KMS-11 (cell line): ENCODE data around the gene SLC35B1.

Experiments
- H2AFZ ChIP-seq: fragments of 200-600 bp; sonication (generic); 2 replicates; pipeline ENCODE4 v1.6.1; 2016; ENCODE audit warnings: antibody characterized with exemption, mixed run types, low read depth
- H3K27ac ChIP-seq: fragments of 200-600 bp; sonication (generic); 2 replicates; pipeline ENCODE4 v1.6.1; 2016; ENCODE audit warnings: mild to moderate bottlenecking, mixed run types
- H3K27me3 ChIP-seq: fragments of 200-600 bp; sonication (generic); 2 replicates; pipeline ENCODE4 v1.6.1; 2017; ENCODE audit warnings: mild to moderate bottlenecking, low read depth, mixed run types, moderate library complexity; ENCODE audit not compliant: insufficient read depth
- H3K36me3 ChIP-seq: fragments of 200-600 bp; sonication (generic); 2 replicates; pipeline ENCODE4 v1.6.1; 2017; ENCODE audit warnings: mild to moderate bottlenecking, mixed run types; ENCODE audit not compliant: insufficient read depth
- H3K4me1 ChIP-seq: fragments of 200-600 bp; sonication (generic); 2 replicates; pipeline ENCODE4 v1.6.1; 2016; ENCODE audit warnings: mild to moderate bottlenecking, low read depth, mixed run types; ENCODE audit not compliant: poor library complexity, severe bottlenecking
- H3K4me2 ChIP-seq: fragments of 200-600 bp; sonication (generic); 2 replicates; pipeline ENCODE4 v1.7.0; 2016; ENCODE audit warnings: mild to moderate bottlenecking, mixed run types
- H3K4me3 ChIP-seq: fragments of 200-600 bp; sonication (generic); IDR thresholded peaks from 2 replicates; pipeline ENCODE4 v1.6.1; 2017; ENCODE audit warnings: low read depth, low read length, mixed read lengths; ENCODE audit not compliant: insufficient read depth
- H3K79me2 ChIP-seq: fragments of 200-600 bp; sonication (generic); 2 replicates; pipeline ENCODE4 v1.6.1; 2016; ENCODE audit warnings: low read depth, mixed run types; ENCODE audit not compliant: insufficient read depth
- H3K9ac ChIP-seq: fragments of 200-600 bp; sonication (generic); 2 replicates; pipeline ENCODE4 v1.6.1; 2016; ENCODE audit warnings: mild to moderate bottlenecking, mixed run types
- H4K20me1 ChIP-seq: fragments of 200-600 bp; sonication (generic); 2 replicates; pipeline ENCODE4 v1.6.1; 2016; ENCODE audit warnings: mild to moderate bottlenecking, mixed run types; ENCODE audit not compliant: insufficient read depth
- TF ChIP-seq, protein P1 (sequence below): fragments of 200-600 bp; sonication (generic); conservative IDR thresholded peaks from 2 replicates; pipeline ENCODE4 v1.6.1; 2017; ENCODE audit warnings: low read depth, mild to moderate bottlenecking, antibody characterized with exemption, low read length, moderate library complexity, mixed read lengths

The SLC35B1 gene

DNA sequence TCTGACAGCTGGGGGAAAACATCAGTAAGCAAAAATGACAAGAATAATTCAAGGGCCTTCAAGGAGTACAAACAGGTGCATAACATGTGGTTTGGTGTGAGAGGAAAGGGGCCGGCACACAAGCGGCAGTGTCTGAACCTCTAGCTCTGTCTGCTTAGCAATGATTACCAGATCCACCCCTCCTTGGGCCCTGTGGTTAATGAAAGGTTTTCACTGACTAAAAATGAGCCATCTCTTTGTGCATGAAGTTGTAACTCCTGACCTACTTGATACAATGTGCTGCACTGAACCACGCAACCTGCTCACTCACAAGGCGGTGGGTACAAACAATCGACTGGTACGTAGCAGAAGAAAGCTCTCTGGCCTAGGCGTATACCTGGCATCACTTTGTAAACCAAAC, 41.0 kb upstream of the SLC35B1 start:
- Histone ChIP-seq H3K4me3 (no peak overlapping the region), H3K4me2 (peak overlapping the region; percentile 98), H3K79me2 (peaks cover 87% of the 10 kb centered on the region), H3K27me3 (no peaks in the 10 kb centered on the region), H3K36me3 (no peaks in the 10 kb centered on the region), H3K9ac (peak overlapping the region; percentile 61), H3K27ac (peak overlapping the region; percentile 94), H3K4me1 (peaks cover 97% of the 10 kb centered on the region), H4K20me1 (no peaks in the 10 kb centered on the region), H2AFZ (no peak overlapping the region)
- TF ChIP-seq, protein P1, sequence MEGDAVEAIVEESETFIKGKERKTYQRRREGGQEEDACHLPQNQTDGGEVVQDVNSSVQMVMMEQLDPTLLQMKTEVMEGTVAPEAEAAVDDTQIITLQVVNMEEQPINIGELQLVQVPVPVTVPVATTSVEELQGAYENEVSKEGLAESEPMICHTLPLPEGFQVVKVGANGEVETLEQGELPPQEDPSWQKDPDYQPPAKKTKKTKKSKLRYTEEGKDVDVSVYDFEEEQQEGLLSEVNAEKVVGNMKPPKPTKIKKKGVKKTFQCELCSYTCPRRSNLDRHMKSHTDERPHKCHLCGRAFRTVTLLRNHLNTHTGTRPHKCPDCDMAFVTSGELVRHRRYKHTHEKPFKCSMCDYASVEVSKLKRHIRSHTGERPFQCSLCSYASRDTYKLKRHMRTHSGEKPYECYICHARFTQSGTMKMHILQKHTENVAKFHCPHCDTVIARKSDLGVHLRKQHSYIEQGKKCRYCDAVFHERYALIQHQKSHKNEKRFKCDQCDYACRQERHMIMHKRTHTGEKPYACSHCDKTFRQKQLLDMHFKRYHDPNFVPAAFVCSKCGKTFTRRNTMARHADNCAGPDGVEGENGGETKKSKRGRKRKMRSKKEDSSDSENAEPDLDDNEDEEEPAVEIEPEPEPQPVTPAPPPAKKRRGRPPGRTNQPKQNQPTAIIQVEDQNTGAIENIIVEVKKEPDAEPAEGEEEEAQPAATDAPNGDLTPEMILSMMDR = no peak

- H3K36me3 ChIP-seq = no peaks in the 10 kb centered on the region
- H4K20me1 ChIP-seq = no peaks in the 10 kb centered on the region
- peak overlapping the region; percentile 98 for H3K4me2 ChIP-seq
- peaks cover 87% of the 10 kb centered on the region for H3K79me2 ChIP-seq
- H3K27ac ChIP-seq = peak overlapping the region; percentile 94
- no peaks in the 10 kb centered on the region for H3K27me3 ChIP-seq
- H2AFZ ChIP-seq = no peak overlapping the region
- no peak overlapping the region for H3K4me3 ChIP-seq
- TF ChIP-seq, protein P1 = no peak
- peak overlapping the region; percentile 61; the same call in 1 of the 2 replicates for H3K9ac ChIP-seq
- H3K4me1 ChIP-seq = peaks cover 97% of the 10 kb centered on the region
These were observed 40.5 kb upstream of the SLC35B1 start for GRCh38 chr17:49748223-49748622.

DNA sequence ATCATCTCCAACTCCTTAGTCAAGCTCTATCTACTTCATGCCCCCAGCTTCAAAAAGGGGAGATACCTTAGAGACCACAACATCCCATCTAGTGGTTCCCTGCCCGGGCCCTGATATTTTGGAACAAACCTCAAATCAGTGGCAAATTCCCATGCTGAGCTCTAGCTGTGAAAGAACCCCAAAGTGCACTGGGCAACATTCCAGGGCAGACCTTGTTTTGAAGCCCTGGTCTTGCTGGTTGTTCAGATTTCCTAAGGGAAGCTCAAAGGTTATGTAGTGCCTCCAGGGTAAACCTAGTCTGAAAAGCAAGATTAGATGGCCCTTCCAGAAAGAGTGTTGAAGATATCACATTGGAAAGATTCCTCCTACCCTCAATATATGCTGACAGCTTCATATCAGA, 39.9 kb upstream of the SLC35B1 start:
- Histone ChIP-seq H3K9ac (peak overlapping the region; percentile 61; the same call in 1 of the 2 replicates), H3K4me3 (no peak overlapping the region), H3K4me1 (peaks cover 97% of the 10 kb centered on the region), H3K79me2 (peaks cover 87% of the 10 kb centered on the region), H3K36me3 (no peaks in the 10 kb centered on the region), H3K4me2 (peak overlapping the region; percentile 98), H4K20me1 (no peaks in the 10 kb centered on the region), H3K27ac (peak overlapping the region; percentile 94), H3K27me3 (no peaks in the 10 kb centered on the region), H2AFZ (no peak overlapping the region)
- TF ChIP-seq, protein P1 = no peak

- Histone ChIP-seq H3K79me2 (peaks cover 87% of the 10 kb centered on the region), H3K27me3 (no peaks in the 10 kb centered on the region), H3K9ac (peak overlapping the region; percentile 61)
These were observed 39.2 kb upstream of the SLC35B1 start for GRCh38 chr17:49746791-49747490.

More at GRCh38 chr17:49746791-49747490, 39.2 kb upstream of the SLC35B1 start:
- TF ChIP-seq, protein P1 = no peak
- Histone ChIP-seq H3K4me1 (peaks cover 97% of the 10 kb centered on the region), H3K27ac (peak overlapping the region; percentile 94), H3K4me3 (no peak overlapping the region), H3K36me3 (no peaks in the 10 kb centered on the region), H4K20me1 (no peaks in the 10 kb centered on the region), H3K4me2 (peak overlapping the region; percentile 98), H2AFZ (no peak overlapping the region)
